ENCODE measurements around the gene MRPS21. TPM values are rescaled to one million over a fixed set of nuclear protein-coding genes. Genes with fewer than 3 reads are reported as not detected.

MRPS21 gene
- total RNA-seq: 61.6 TPM

GRCh38 chr1:150293433-150294253 lies at the start of gene MRPS21:
TSS of gene MRPS21 (plus strand) at chr1:150293861. CDS start at chr1:150294367, 506 bp downstream.

GRCh38 chr1:150257624-150258585 lies 35.8 kb upstream of the MRPS21 start, which contains the start of gene CA14:
TSS of gene CA14 (plus strand) at chr1:150257774. CDS start at chr1:150258129, 355 bp downstream.

GRCh38 chr1:150268705-150269403 lies 24.8 kb upstream of the MRPS21 start, which contains the start of gene APH1A:
TSS of gene APH1A (minus strand) at chr1:150269016. CDS start at chr1:150268810, 206 bp downstream.

GRCh38 chr1:150281758-150282557 lies 11.7 kb upstream of the MRPS21 start, which contains the start of gene CIART:
TSS of gene CIART (plus strand) at chr1:150282554. CDS start at chr1:150283268, 714 bp downstream.

Other genes with a start within 250 kb of the MRPS21 start
- gene VPS45, start 226.1 kb upstream of the MRPS21 start, total RNA-seq: 79.4 TPM
- gene PLEKHO1, start 143.9 kb upstream of the MRPS21 start, total RNA-seq: 39.9 TPM
- 40.8 TPM for gene ANP32E, start 57.7 kb upstream of the MRPS21 start, total RNA-seq
- 1.8 TPM for gene CA14, start 36.1 kb upstream of the MRPS21 start, total RNA-seq
- gene APH1A, start 24.8 kb upstream of the MRPS21 start, total RNA-seq: 72.9 TPM
- 21.5 TPM for gene C1orf54, start 21.1 kb upstream of the MRPS21 start, total RNA-seq
- gene CIART, start 11.3 kb upstream of the MRPS21 start, total RNA-seq: 6.5 TPM
- gene PRPF3, start 27.7 kb downstream of the MRPS21 start, total RNA-seq: 45.2 TPM
- 18.9 TPM for gene RPRD2, start 70.3 kb downstream of the MRPS21 start, total RNA-seq
- 33.7 TPM for gene TARS2, start 193.6 kb downstream of the MRPS21 start, total RNA-seq
- 1.6 TPM for gene ECM1, start 214.2 kb downstream of the MRPS21 start, total RNA-seq
- 0.92 TPM for gene FALEC, start 221.9 kb downstream of the MRPS21 start, total RNA-seq

Measured in diencephalon (tissue), 1 donor.